Measurements from ENCODE around the gene RAD51B. TPM values are rescaled to one million over a fixed set of nuclear protein-coding genes. Genes with fewer than 3 reads are reported as not detected.

Gene RAD51B
- total and polyA plus RNA-seq, 2 of the 13 experiments (the other 11 are each of a cell fraction or from before 2014, with no cell fraction given): 7.0 to 9.5 TPM

DNA sequence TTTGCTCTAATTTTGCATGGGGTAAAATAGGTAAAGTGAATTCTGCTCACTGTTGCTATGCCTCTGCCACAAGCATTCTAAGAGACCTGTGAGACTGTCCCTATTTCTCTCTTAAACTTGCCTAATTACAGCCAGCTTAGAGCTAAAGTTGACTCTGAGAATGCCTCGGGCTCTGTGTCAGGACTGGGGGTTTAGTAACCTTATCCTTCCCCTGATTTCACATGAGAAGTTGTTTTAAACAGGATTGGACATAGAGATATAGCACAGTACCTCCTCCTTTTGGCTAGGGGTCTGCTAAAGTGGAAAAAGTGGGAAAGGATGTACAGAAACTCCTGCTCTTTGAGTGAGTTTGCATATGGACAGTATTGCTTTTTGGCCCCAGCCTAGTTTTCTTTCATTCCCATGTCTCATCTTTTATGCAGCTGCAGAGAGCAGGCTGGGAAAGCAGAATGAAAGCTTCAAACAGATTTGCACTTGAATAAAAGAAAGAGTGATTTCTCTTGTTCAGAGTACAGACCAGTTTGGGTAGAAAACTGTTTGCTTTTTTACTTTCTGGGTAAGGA lies 122.0 kb downstream of the RAD51B start (continued):
- TF ChIP-seq, protein P1, sequence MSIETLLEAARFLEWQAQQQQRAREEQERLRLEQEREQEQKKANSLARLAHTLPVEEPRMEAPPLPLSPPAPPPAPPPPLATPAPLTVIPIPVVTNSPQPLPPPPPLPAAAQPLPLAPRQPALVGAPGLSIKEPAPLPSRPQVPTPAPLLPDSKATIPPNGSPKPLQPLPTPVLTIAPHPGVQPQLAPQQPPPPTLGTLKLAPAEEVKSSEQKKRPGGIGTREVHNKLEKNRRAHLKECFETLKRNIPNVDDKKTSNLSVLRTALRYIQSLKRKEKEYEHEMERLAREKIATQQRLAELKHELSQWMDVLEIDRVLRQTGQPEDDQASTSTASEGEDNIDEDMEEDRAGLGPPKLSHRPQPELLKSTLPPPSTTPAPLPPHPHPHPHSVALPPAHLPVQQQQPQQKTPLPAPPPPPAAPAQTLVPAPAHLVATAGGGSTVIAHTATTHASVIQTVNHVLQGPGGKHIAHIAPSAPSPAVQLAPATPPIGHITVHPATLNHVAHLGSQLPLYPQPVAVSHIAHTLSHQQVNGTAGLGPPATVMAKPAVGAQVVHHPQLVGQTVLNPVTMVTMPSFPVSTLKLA (IDR thresholded peaks at IDR 0.05): no peak
- TF ChIP-seq PITX1 (CRISPR knock-in tag; IDR thresholded peaks at IDR 0.05) (no peak), PHF8 (CRISPR knock-in tag; IDR thresholded peaks at IDR 0.05) (no peak), GATAD2A (CRISPR knock-in tag; IDR thresholded peaks at IDR 0.05) (peak; percentile 24; the same call in 1 of the 2 replicates), ZFY (CRISPR knock-in tag; IDR thresholded peaks at IDR 0.05) (no peak), ZNF382 (CRISPR knock-in tag; IDR thresholded peaks at IDR 0.05; ENCODE audit: borderline replicate concordance) (no peak), GFI1 (CRISPR knock-in tag; IDR thresholded peaks at IDR 0.05; ENCODE audit: borderline replicate concordance) (0 out of 2 replicates have a peak, but pooled peaks have one; percentile 22), CC2D1A (CRISPR knock-in tag; IDR thresholded peaks at IDR 0.05) (no peak), EHMT2 (IDR thresholded peaks at IDR 0.05; ENCODE audit: borderline replicate concordance, low read depth, low read length) (no peak), MEIS1 (CRISPR knock-in tag; IDR thresholded peaks at IDR 0.05; ENCODE audit: borderline replicate concordance) (no peak), ZC3H4 (CRISPR knock-in tag; IDR thresholded peaks at IDR 0.05; ENCODE audit: borderline replicate concordance) (no peak), ZSCAN22 (CRISPR knock-in tag; IDR thresholded peaks at IDR 0.05) (peak; percentile 47; the same call in 1 of the 2 replicates), KAT8 (CRISPR knock-in tag; IDR thresholded peaks at IDR 0.05) (0 out of 2 replicates have a peak, but pooled peaks have one; percentile 14), ZNF724P (CRISPR knock-in tag; IDR thresholded peaks at IDR 0.05; ENCODE audit: borderline replicate concordance) (no peak), ZNF782 (CRISPR knock-in tag; IDR thresholded peaks at IDR 0.05; ENCODE audit: borderline replicate concordance) (no peak), ADNP (CRISPR knock-in tag; IDR thresholded peaks at IDR 0.05) (no peak), ZKSCAN5 (CRISPR knock-in tag; IDR thresholded peaks at IDR 0.05) (no peak), ZFX (CRISPR knock-in tag; IDR thresholded peaks at IDR 0.05; ENCODE audit: low read depth) (no peak)
- TF ChIP-seq, protein P2, sequence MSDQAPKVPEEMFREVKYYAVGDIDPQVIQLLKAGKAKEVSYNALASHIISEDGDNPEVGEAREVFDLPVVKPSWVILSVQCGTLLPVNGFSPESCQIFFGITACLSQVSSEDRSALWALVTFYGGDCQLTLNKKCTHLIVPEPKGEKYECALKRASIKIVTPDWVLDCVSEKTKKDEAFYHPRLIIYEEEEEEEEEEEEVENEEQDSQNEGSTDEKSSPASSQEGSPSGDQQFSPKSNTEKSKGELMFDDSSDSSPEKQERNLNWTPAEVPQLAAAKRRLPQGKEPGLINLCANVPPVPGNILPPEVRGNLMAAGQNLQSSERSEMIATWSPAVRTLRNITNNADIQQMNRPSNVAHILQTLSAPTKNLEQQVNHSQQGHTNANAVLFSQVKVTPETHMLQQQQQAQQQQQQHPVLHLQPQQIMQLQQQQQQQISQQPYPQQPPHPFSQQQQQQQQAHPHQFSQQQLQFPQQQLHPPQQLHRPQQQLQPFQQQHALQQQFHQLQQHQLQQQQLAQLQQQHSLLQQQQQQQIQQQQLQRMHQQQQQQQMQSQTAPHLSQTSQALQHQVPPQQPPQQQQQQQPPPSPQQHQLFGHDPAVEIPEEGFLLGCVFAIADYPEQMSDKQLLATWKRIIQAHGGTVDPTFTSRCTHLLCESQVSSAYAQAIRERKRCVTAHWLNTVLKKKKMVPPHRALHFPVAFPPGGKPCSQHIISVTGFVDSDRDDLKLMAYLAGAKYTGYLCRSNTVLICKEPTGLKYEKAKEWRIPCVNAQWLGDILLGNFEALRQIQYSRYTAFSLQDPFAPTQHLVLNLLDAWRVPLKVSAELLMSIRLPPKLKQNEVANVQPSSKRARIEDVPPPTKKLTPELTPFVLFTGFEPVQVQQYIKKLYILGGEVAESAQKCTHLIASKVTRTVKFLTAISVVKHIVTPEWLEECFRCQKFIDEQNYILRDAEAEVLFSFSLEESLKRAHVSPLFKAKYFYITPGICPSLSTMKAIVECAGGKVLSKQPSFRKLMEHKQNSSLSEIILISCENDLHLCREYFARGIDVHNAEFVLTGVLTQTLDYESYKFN (CRISPR knock-in tag; conservative IDR thresholded peaks at IDR 0.05): peak; percentile 13; the same call in 1 of the 2 replicates
- TF ChIP-seq, protein P3, sequence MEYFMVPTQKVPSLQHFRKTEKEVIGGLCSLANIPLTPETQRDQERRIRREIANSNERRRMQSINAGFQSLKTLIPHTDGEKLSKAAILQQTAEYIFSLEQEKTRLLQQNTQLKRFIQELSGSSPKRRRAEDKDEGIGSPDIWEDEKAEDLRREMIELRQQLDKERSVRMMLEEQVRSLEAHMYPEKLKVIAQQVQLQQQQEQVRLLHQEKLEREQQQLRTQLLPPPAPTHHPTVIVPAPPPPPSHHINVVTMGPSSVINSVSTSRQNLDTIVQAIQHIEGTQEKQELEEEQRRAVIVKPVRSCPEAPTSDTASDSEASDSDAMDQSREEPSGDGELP (IDR thresholded peaks at IDR 0.05; ENCODE audit: borderline replicate concordance, low read depth): no peak
- TF ChIP-seq, protein P4, sequence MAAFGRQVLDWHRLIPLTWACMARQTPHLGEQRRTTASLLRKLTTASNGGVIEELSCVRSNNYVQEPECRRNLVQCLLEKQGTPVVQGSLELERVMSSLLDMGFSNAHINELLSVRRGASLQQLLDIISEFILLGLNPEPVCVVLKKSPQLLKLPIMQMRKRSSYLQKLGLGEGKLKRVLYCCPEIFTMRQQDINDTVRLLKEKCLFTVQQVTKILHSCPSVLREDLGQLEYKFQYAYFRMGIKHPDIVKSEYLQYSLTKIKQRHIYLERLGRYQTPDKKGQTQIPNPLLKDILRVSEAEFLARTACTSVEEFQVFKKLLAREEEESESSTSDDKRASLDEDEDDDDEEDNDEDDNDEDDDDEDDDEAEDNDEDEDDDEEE (CRISPR knock-in tag; IDR thresholded peaks at IDR 0.05): no peak
- TF ChIP-seq, protein P5, sequence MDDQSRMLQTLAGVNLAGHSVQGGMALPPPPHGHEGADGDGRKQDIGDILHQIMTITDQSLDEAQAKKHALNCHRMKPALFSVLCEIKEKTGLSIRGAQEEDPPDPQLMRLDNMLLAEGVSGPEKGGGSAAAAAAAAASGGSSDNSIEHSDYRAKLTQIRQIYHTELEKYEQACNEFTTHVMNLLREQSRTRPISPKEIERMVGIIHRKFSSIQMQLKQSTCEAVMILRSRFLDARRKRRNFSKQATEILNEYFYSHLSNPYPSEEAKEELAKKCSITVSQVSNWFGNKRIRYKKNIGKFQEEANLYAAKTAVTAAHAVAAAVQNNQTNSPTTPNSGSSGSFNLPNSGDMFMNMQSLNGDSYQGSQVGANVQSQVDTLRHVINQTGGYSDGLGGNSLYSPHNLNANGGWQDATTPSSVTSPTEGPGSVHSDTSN (CRISPR knock-in tag; IDR thresholded peaks at IDR 0.05; ENCODE audit: borderline replicate concordance): no peak

All from HepG2 (cell line).